HG02610 (cell line): ENCODE results near the gene CENPA.
"Not testable (repeated sequence)": the region's sequence is repeated elsewhere in the genome, so short reads cannot be mapped to it uniquely, and the experiment has no call there.

ENCODE experiments used
- ATAC-seq: cut with Tn5 transposase; IDR thresholded peaks from one replicate; pipeline ENCODE4 v1.9.1; 2021; ENCODE audit warnings: mild to moderate bottlenecking, moderate library complexity; ENCODE audit not compliant: unreplicated experiment

The CENPA gene

GRCh38 chr2:26759845-26760244, 26.0 kb upstream of the CENPA start:
- no peak for ATAC-seq

DNA sequence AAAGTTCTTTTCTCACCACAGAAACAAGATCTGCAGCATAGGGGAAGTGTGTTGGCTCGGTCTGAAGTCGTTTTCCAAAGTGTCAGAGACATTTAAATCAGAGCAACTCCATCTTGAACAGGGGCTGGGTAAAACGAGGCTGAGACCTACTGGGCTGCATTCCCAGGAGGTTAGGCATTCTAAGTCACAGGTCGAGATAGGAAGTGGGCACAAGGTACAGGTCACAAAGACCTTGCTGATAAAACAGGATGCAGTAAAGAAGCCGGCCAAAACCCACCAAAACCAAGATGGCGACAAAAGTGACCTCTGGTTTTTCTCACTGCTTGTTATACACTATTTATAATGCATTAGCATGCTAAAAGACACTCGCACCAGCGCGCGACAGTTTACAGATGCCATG, 24.9 kb upstream of the CENPA start:
- not testable (repeated sequence) for ATAC-seq

GRCh38 chr2:26763019-26763418, 22.8 kb upstream of the CENPA start:
- ATAC-seq = no peak

DNA sequence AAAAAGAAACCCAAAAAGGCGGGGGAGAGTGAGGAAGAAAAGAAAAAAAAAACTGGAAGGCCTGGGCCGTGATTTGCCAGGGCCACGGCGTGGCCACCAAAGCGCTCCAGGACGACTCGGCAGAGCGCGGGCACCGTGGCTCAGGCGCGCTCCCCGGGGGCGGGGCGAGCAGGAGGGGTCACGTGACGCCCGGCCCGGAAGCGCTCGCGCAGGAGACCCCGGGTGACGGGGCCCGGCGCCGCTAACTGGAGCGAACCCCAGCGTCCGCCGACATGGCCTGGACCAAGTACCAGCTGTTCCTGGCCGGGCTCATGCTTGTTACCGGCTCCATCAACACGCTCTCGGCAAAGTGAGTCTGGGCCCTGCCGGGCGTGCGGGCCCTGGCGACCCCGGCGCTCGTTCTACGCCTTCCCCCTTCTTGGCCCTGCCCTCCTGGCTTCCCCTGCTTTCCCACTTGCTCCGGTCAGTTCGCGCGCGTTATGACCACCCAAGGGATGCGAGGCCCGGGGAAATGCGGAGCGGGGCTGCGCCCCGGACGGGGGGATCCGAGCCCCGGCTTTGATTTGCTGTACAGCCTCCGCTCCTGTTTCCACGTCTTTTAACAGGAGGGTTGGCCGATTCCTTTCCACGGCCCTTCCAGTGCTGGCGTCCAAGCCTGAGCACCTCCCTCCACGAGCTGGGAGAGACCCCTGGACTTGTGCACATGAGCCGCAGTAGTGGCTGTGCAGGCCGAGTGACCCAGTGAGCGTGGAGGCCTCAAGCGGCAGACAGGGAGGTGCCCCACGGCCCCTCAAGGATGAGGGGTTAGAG, 21.6 kb upstream of the CENPA start, which contains the start of gene SLC35F6:
Gene SLC35F6 (plus strand): TSS at position 207 of the 810 bp plus-strand sequence. CDS start 66 bp downstream, at position 273.
- peak; percentile 77 for ATAC-seq

- ATAC-seq = no peak
Observed at GRCh38 chr2:26764906-26765305, 20.9 kb upstream of the CENPA start.

GRCh38 chr2:26765475-26766200, 20.2 kb upstream of the CENPA start:
- ATAC-seq = no peak

- no peak for ATAC-seq
Observed at GRCh38 chr2:26767129-26767528, 18.7 kb upstream of the CENPA start.

DNA sequence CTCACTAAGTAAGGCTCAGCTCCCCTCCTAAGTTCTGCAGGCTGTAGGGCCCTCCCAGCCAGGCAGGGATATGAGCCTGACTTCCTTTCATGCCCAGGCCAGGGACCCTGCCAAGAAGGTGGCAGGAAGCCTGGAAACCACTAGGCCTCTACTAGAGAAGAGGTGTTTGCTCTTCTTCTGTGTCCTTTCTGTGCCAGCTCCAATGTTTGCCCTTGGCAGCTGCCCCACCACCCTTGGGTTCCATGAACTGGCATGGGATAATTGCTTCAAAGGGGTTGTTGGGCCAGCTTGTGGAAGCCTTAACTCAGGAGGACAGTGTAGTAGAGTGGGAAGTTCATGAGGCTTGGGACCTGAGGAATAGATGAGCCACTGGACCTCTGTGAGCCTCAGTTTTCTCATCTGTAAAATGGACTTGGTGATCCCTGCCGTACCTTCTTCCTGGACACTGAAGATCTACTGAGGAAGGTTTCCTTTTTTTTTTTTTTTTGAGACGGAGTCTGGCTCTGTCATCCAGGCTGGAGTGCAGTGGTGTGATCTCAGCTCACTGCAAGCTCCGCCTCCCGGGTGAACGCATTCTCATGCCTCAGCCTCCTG, 17.9 kb upstream of the CENPA start:
- no peak for ATAC-seq

GRCh38 chr2:26768759-26769088, 17.1 kb upstream of the CENPA start:
- no peak for ATAC-seq

- no peak for ATAC-seq
Observed at GRCh38 chr2:26769089-26769761, 16.6 kb upstream of the CENPA start.

DNA sequence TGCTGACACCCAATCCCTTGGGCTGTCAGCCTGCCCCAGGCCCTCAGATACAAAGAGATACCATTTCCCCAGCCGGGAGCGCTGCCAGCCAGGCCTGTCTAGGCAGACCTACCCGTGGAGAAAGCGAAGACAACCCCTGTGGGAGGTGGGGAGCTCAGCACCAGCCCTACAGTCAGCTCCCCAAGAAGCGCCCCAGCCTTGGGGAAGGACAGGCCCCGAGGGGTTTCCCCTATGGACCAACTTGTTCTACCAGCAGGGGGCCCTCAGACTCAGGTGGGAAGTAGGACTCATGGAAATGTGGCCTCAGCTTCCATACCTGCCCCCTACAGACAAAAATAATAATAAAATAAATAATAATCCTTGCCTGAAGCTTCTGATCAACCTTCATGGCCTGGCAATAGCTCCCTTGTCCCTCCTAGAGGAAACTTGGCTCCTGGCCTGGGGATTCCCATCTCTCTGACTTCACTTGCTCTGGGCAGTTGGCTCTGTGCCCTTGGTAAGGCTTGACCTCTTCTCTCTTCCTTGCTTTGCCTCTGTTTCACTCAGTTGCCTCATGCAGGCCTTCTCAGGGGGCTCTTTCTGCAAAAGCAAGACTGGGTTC, 14.8 kb upstream of the CENPA start:
- ATAC-seq = no peak

GRCh38 chr2:26772064-26773001, 13.5 kb upstream of the CENPA start:
- ATAC-seq = no peak

DNA sequence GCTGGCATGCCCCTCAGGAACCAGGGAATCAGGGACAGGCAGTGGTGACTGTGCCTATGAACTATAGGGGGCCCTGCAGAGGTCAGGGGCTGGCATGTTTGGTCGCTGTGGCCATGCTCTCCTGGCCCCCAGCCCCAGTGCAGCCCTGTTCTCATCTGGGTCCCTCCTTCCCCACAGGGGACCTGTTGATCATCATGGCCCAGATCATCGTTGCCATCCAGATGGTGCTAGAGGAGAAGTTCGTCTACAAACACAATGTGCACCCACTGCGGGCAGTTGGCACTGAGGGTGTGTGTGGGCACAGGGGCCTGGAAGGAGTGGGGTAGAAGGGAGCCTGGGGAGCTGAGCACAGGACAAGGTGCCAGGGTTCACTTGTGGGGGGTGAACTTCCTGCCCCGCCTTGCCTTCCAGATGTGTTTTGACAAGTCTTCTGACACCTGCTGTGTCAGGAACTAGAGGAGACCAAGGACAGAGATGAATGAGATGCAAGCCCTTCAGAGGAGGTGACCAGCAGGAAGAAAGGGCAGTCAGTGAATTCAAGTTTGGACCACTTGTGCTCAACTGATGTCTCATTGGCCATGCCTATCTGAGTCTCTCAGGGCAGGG, 9.6 kb upstream of the CENPA start:
- ATAC-seq = no peak

- no peak for ATAC-seq
Observed at GRCh38 chr2:26778098-26778497, 7.8 kb upstream of the CENPA start.

DNA sequence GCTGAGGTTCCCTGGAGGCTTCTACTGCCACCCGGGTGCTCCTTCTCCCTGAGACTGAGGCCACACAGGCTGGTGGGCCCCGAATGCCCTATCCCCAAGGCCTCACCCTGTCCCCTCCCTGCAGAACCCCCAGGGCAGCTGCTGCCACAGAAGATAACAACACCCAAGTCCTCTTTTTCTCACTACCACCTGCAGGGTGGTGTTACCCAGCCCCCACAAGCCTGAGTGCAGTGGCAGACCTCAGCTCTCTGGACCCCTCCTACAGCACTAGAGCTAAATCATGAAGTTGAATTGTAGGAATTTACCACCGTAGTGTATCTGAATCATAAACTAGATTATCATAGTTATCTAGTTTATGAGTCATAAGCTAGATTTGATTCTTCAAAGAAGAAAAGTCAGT, 7.3 kb upstream of the CENPA start:
- no peak for ATAC-seq

- ATAC-seq = no peak
Observed at GRCh38 chr2:26780203-26780760, 5.6 kb upstream of the CENPA start.

DNA sequence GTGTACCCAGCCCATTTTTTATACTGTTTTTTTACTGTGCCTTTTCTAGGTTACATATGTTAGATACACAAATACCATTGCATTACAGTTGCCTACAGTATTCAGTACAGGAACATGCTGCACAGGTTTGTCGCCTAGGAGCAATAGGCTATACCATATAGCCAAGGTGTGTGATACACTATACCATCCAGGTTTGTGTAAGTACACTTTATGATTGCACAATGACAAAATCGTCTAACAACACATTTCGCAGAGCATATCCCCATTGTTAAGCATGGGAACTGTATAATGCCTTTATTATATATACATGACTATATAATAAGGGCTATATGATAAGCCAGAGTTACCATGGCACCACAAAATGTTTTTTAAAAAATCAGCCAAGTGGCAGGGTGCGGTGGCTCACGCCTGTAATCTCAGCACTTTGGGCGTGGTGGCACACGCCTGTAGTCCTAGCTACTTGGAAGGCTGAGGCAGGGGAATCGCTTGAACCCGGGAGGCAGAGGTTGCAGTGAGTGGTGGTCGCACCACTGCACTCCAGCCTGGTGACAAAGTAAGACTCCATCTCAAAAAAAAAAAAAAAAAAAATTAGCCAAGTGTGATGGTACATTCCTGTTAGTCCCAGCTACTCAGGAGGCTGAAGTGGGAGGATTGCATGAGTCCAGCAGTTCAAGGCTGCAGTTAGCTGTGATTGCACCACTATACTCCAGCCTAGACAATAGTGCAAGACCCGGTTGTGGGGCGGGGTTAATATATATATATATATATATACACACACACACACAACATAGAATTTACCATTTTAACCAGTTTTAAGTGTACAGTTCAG, 2.8 kb upstream of the CENPA start:
- no peak for ATAC-seq

DNA sequence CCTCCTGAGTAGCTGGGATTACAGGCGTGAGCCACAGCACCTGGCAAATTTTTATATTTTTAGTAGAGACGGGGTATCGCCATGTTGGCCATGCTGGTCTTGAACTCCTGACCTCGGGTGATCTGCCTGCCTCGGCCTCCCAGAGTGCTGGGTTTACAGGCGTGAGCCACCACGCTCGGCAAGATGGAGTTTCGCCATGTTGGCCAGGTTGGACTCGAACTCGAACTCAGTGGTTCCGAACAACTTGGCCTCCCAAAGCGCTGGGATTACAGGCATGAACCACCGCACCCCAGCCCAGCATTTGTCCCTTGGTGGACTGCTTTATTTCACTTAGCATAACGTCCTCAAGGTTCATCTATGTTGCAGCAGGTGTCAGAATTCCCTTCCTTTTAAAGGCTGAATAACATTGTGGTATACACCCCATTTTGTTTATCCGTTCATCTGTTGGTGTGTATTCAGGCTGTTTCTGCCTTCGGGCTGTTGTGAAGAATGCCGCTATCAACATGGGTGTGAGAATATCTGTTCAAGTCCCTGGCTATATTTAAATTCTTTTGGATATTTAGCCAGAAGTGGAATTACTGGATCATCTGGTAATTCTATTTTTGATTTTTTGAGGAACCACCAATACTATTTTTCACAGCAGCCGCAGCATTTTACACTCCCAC, 1.2 kb upstream of the CENPA start:
- no peak for ATAC-seq
